ENCODE data around the gene GCNT1. TPM values are rescaled to one million over a fixed set of nuclear protein-coding genes. Genes with fewer than 3 reads are reported as not detected.

Gene GCNT1
- total and polyA plus RNA-seq, 2 donors (not counting 1 experiment from before 2014, with no cell fraction given), result 27.7 to 41.5 TPM

- no peak overlapping the region for H3K4me3 ChIP-seq (replicated peaks in 1 of 4; ENCODE audit: control extremely low read depth in 1 of 4, insufficient read depth in 1 of 4, low read depth in 3 of 4, low read length in 4 of 4)
- no peaks in the 10 kb centered on the region for H3K27me3 ChIP-seq (ENCODE audit: control insufficient read depth, insufficient read depth, low read length)
- no peak for DNase-seq (ENCODE audit: low read depth in 2 of 2)
These were observed 67.0 kb downstream of the GCNT1 start for GRCh38 chr9:76526026-76526425.

GRCh38 chr9:76528056-76528455 lies 69.1 kb downstream of the GCNT1 start:
- no peaks in the 10 kb centered on the region for H3K9me3 ChIP-seq (ENCODE audit: control insufficient read depth, insufficient read depth, low read depth, low read length)
- no peak overlapping the region for H3K4me2 ChIP-seq (ENCODE audit: extremely low read depth, insufficient read depth, low read length)
- H3K4me1 ChIP-seq (ENCODE audit: control insufficient read depth, extremely low read depth, insufficient read depth, low read length), result peaks cover 4% of the 10 kb centered on the region
- H3K36me3 ChIP-seq (ENCODE audit: control insufficient read depth, insufficient read depth, low read length), result no peaks in the 10 kb centered on the region
- peak in 1 of 2 donors; percentile 35 for DNase-seq (ENCODE audit: low read depth in 2 of 2)
- H3K4me3 ChIP-seq (replicated peaks in 1 of 4; ENCODE audit: control extremely low read depth in 1 of 4, insufficient read depth in 1 of 4, low read depth in 3 of 4, low read length in 4 of 4), result no peak overlapping the region
- H4K20me1 ChIP-seq (ENCODE audit: control insufficient read depth, extremely low read depth, insufficient read depth, low read length), result no peaks in the 10 kb centered on the region
- H2AFZ ChIP-seq (ENCODE audit: low read length), result no peak overlapping the region
- TF ChIP-seq CTCF (conservative IDR thresholded peaks at IDR 0.05 in 1 of 2, IDR thresholded peaks at IDR 0.05 in 1 of 2; ENCODE audit: low read depth in 1 of 2, low read length in 2 of 2), result no peak
- TF ChIP-seq EZH2 (IDR thresholded peaks at IDR 0.05; ENCODE audit: low read length, missing control alignments), result no peak
- H3K79me2 ChIP-seq (ENCODE audit: control insufficient read depth, insufficient read depth, low read length), result no peaks in the 10 kb centered on the region
- no peaks in the 10 kb centered on the region for H3K27me3 ChIP-seq (ENCODE audit: control insufficient read depth, insufficient read depth, low read length)
- no peak overlapping the region for H3K9ac ChIP-seq (ENCODE audit: insufficient read depth, low read length)
- H3K27ac ChIP-seq (ENCODE audit: insufficient read depth, low read length), result no peak overlapping the region

More at GRCh38 chr9:76526026-76526425, 67.0 kb downstream of the GCNT1 start:
- Histone ChIP-seq H3K9me3 (ENCODE audit: control insufficient read depth, insufficient read depth, low read depth, low read length) (no peaks in the 10 kb centered on the region), H3K9ac (ENCODE audit: insufficient read depth, low read length) (no peak overlapping the region), H3K4me2 (ENCODE audit: extremely low read depth, insufficient read depth, low read length) (no peak overlapping the region), H3K79me2 (ENCODE audit: control insufficient read depth, insufficient read depth, low read length) (no peaks in the 10 kb centered on the region), H3K27ac (ENCODE audit: insufficient read depth, low read length) (no peak overlapping the region), H3K36me3 (ENCODE audit: control insufficient read depth, insufficient read depth, low read length) (no peaks in the 10 kb centered on the region), H2AFZ (ENCODE audit: low read length) (no peak overlapping the region), H3K4me1 (ENCODE audit: control insufficient read depth, extremely low read depth, insufficient read depth, low read length) (no peaks in the 10 kb centered on the region), H4K20me1 (ENCODE audit: control insufficient read depth, extremely low read depth, insufficient read depth, low read length) (no peaks in the 10 kb centered on the region)
- TF ChIP-seq CTCF (conservative IDR thresholded peaks at IDR 0.05 in 1 of 2, IDR thresholded peaks at IDR 0.05 in 1 of 2; ENCODE audit: low read depth in 1 of 2, low read length in 2 of 2), result no peak
- no peak for TF ChIP-seq EZH2 (IDR thresholded peaks at IDR 0.05; ENCODE audit: low read length, missing control alignments)

GRCh38 chr9:76528642-76529190 lies 69.7 kb downstream of the GCNT1 start:
- Histone ChIP-seq H3K4me1 (ENCODE audit: control insufficient read depth, extremely low read depth, insufficient read depth, low read length) (peaks cover 7% of the 10 kb centered on the region), H3K4me2 (ENCODE audit: extremely low read depth, insufficient read depth, low read length) (no peak overlapping the region), H3K36me3 (ENCODE audit: control insufficient read depth, insufficient read depth, low read length) (no peaks in the 10 kb centered on the region), H2AFZ (ENCODE audit: low read length) (no peak overlapping the region), H4K20me1 (ENCODE audit: control insufficient read depth, extremely low read depth, insufficient read depth, low read length) (no peaks in the 10 kb centered on the region), H3K79me2 (ENCODE audit: control insufficient read depth, insufficient read depth, low read length) (no peaks in the 10 kb centered on the region), H3K27me3 (ENCODE audit: control insufficient read depth, insufficient read depth, low read length) (no peaks in the 10 kb centered on the region), H3K27ac (ENCODE audit: insufficient read depth, low read length) (no peak overlapping the region), H3K4me3 (replicated peaks in 1 of 4; ENCODE audit: control extremely low read depth in 1 of 4, insufficient read depth in 1 of 4, low read depth in 3 of 4, low read length in 4 of 4) (no peak overlapping the region), H3K9me3 (ENCODE audit: control insufficient read depth, insufficient read depth, low read depth, low read length) (no peaks in the 10 kb centered on the region), H3K9ac (ENCODE audit: insufficient read depth, low read length) (no peak overlapping the region)
- TF ChIP-seq EZH2 (IDR thresholded peaks at IDR 0.05; ENCODE audit: low read length, missing control alignments) (no peak), CTCF (conservative IDR thresholded peaks at IDR 0.05 in 1 of 2, IDR thresholded peaks at IDR 0.05 in 1 of 2; ENCODE audit: low read depth in 1 of 2, low read length in 2 of 2) (no peak)
- DNase-seq (ENCODE audit: low read depth in 2 of 2), result no peak

All from fibroblast of lung (primary cell).